GM12878 (cell line): Measurements from ENCODE around the gene SLC25A11. TPM values are rescaled to one million over a fixed set of nuclear protein-coding genes. Genes with fewer than 3 reads are reported as not detected.

Source experiments
- ATF7 ChIP-seq: fragments of 450-650 bp; IDR thresholded peaks from 2 replicates; pipeline ENCODE4 v1.6.1; 2016; ENCODE audit warnings: low read depth, mild to moderate bottlenecking
- CREM ChIP-seq: IDR thresholded peaks from 2 replicates; pipeline ENCODE4 v1.6.1; 2014; ENCODE audit warnings: antibody characterized with exemption, low read depth
- DPF2 ChIP-seq: fragments of 450-650 bp; IDR thresholded peaks from 2 replicates; pipeline ENCODE4 v1.6.1; 2017; ENCODE audit warnings: mild to moderate bottlenecking
- EED ChIP-seq: sonication (generic); IDR thresholded peaks from 2 replicates; pipeline ENCODE4 v1.6.1; 2016; ENCODE audit warnings: antibody characterized with exemption, low read depth
- EGR1 ChIP-seq, 2 experiments: IDR thresholded peaks; 1 replicate in 1 of 2; 2 replicates in 1 of 2; pipeline ENCODE4 v1.6.1; 2011 to 2012; ENCODE audit warnings: low read depth in 2 of 2, low read length in 2 of 2, borderline replicate concordance in 1 of 2, mild to moderate bottlenecking in 1 of 2, moderate library complexity in 1 of 2
- EP300 ChIP-seq, 2 experiments: fragments of 150-350 bp in 1 of 2; IDR thresholded peaks; 2 replicates each; pipeline ENCODE4 v1.6.1; 2011 to 2012; ENCODE audit warnings: low read depth in 2 of 2, low read length in 2 of 2, borderline replicate concordance in 1 of 2, improper control_type of control experiment in 1 of 2, inconsistent platforms in 1 of 2; ENCODE audit not compliant: control insufficient read depth in 1 of 2
- ESRRA ChIP-seq: IDR thresholded peaks from 2 replicates; pipeline ENCODE4 v1.6.1; 2012; ENCODE audit warnings: mild to moderate bottlenecking, low read length, improper control_type of control experiment
- GABPA ChIP-seq: IDR thresholded peaks from 2 replicates; pipeline ENCODE4 v1.6.1; 2014; ENCODE audit warnings: antibody characterized with exemption, low read depth, mild to moderate bottlenecking, inconsistent platforms
- GATAD2B ChIP-seq: fragments of 450-650 bp; conservative IDR thresholded peaks from 2 replicates; pipeline ENCODE4 v1.6.1; 2017; ENCODE audit warnings: low read depth, mild to moderate bottlenecking, moderate library complexity
- IKZF1 ChIP-seq: fragments of 450-650 bp; conservative IDR thresholded peaks from 2 replicates; pipeline ENCODE4 v1.6.1; 2017; ENCODE audit warnings: antibody characterized with exemption, mild to moderate bottlenecking
- IKZF2 ChIP-seq, 2 experiments: fragments of 450-650 bp; IDR thresholded peaks; 2 replicates each; pipeline ENCODE4 v1.6.1; 2017; ENCODE audit warnings: mild to moderate bottlenecking in 2 of 2, moderate library complexity in 2 of 2
- IRF4 ChIP-seq: IDR thresholded peaks from 2 replicates; pipeline ENCODE4 v1.6.1; 2011; ENCODE audit warnings: low read depth, low read length
- JUND ChIP-seq: IDR thresholded peaks from 2 replicates; pipeline ENCODE4 v1.6.1; 2012; ENCODE audit warnings: low read depth, mild to moderate bottlenecking, low read length, improper control_type of control experiment, moderate library complexity
- MEF2A ChIP-seq: IDR thresholded peaks from 2 replicates; pipeline ENCODE4 v1.6.1; 2011; ENCODE audit warnings: low read depth, mild to moderate bottlenecking, low read length, moderate library complexity; ENCODE audit not compliant: insufficient read depth
- MEF2B ChIP-seq: fragments of 450-650 bp; IDR thresholded peaks from 2 replicates; pipeline ENCODE4 v1.6.1; 2018; ENCODE audit warnings: mild to moderate bottlenecking, moderate library complexity; ENCODE audit not compliant: partially characterized antibody, poor library complexity, severe bottlenecking
- NFIC ChIP-seq: IDR thresholded peaks from 2 replicates; pipeline ENCODE4 v1.6.1; 2012; ENCODE audit warnings: low read depth, mild to moderate bottlenecking, inconsistent platforms, low read length, moderate library complexity
- NR2F1 ChIP-seq: fragments of 450-650 bp; conservative IDR thresholded peaks from 2 replicates; pipeline ENCODE4 v1.6.1; 2017; ENCODE audit warnings: mild to moderate bottlenecking
- POLR2A ChIP-seq: IDR thresholded peaks from 2 replicates; pipeline ENCODE4 v1.6.1; 2011; ENCODE audit warnings: low read depth, mild to moderate bottlenecking, low read length
- POLR2AphosphoS5 ChIP-seq: IDR thresholded peaks from 2 replicates; pipeline ENCODE4 v1.6.1; 2011; ENCODE audit warnings: mild to moderate bottlenecking, low read length, inconsistent platforms
- POU2F2 ChIP-seq: IDR thresholded peaks from 3 replicates; pipeline ENCODE4 v1.6.1; 2011; ENCODE audit warnings: low read depth, mild to moderate bottlenecking, low read length, borderline replicate concordance
- RB1 ChIP-seq: fragments of 450-650 bp; formaldehyde crosslinking; IDR thresholded peaks from 2 replicates; pipeline ENCODE4 v1.6.1; 2017; ENCODE audit warnings: mild to moderate bottlenecking, borderline replicate concordance
- RELA ChIP-seq: fragments of 450-650 bp; IDR thresholded peaks from 2 replicates; pipeline ENCODE4 v1.8.0; 2014; ENCODE audit warnings: borderline replicate concordance; ENCODE audit not compliant: partially characterized antibody
- RFX5 ChIP-seq: IDR thresholded peaks from 2 replicates; pipeline ENCODE4 v1.6.1; 2011; ENCODE audit warnings: low read depth, low read length, improper control_type of control experiment
- SMARCA5 ChIP-seq: fragments of 450-650 bp; IDR thresholded peaks from 2 replicates; pipeline ENCODE4 v1.6.1; 2017; ENCODE audit warnings: mild to moderate bottlenecking
- TAF1 ChIP-seq: IDR thresholded peaks from 2 replicates; pipeline ENCODE4 v1.6.1; 2011; ENCODE audit warnings: mild to moderate bottlenecking, low read depth, low read length, borderline replicate concordance
- TCF12 ChIP-seq: IDR thresholded peaks from 2 replicates; pipeline ENCODE4 v1.6.1; 2011; ENCODE audit warnings: low read depth, mild to moderate bottlenecking, low read length
- ZBED1 ChIP-seq: IDR thresholded peaks from 2 replicates; pipeline ENCODE4 v1.6.1; 2016; ENCODE audit warnings: borderline replicate concordance
- ZNF217 ChIP-seq: fragments of 450-650 bp; IDR thresholded peaks from 2 replicates; pipeline ENCODE4 v1.6.1; 2017; ENCODE audit warnings: antibody characterized with exemption, mild to moderate bottlenecking
- polyA plus RNA-seq, 11 experiments: library from polyadenylated mRNA; depleted of rRNA in 4 of 11; unstranded in 6 of 11; stranded (reverse) in 5 of 11; fragments of >200 nt; fragmentation: Nextera tagmentation in 4 of 11; fragmentation: Illumina TruSeq in 1 of 11; extraction: Ambion mirVana in 4 of 11; extraction: Trizol in 1 of 11; gene quantifications; 1 replicate in 1 of 11; 2 replicates in 10 of 11; pipeline versions ENCODE4 v1.2.1 to v1.2.3, GENCODE V29; 2011 to 2016; ENCODE audit warnings: inconsistent platforms in 2 of 11, missing spikeins in 2 of 11, low read depth in 1 of 11
- total RNA-seq, 4 experiments: library from RNA; depleted of rRNA in 3 of 4; stranded (reverse); fragments of >200 nt in 3 of 4; fragmentation: Illumina TruSeq in 1 of 4; extraction: Trizol in 1 of 4; gene quantifications; 2 replicates each; pipeline versions ENCODE4 v1.2.1 to v1.2.3, GENCODE V29; 2013 to 2021
- TF ChIP-seq, protein P1 (sequence below): fragments of 450-650 bp; IDR thresholded peaks from 2 replicates; pipeline ENCODE4 v1.6.1; 2017; ENCODE audit warnings: borderline replicate concordance

The SLC25A11 gene
- total and polyA plus RNA-seq, 10 of the 15 experiments (the other 5 are each of a cell fraction or from before 2014, with no cell fraction given) = 5.8 to 142 (median 65.0) TPM

DNA sequence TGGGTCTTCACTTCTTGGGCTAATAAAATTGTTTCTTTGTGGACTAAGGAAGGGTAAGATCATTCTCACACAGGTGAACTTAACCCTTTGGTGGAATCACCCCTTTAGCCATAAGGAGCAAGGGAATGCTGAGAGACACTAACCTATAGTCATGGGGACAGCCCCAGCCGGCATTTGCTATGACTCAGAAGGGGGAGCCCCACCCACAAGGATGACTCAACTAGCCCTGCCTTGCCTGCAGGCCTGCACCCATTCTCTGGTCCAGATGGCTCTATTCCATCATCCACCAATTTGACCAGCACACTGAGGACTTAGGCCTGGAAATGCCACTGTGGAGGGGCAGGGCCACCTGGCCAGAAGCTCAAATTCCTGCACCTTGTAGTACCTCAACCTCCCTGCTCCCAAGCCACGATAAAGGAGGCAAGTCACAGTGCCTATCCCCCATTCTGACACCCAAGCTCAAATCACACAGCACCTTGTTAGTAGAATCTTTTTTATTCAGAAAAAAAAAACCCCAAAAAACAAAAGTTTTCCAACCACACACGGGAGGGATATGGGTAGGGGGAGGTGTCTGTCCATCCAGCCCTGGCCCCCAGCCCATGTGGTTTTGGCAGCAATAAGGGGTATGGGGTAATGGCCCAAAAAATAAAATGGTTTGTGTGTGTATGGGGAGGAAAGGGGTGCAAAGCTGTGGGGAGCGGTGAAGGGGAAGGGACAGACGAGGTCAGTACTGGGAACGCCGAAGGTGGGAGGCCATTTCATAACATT is 5.5 kb upstream of the SLC25A11 start (continued):
- TF ChIP-seq EP300 (IDR thresholded peaks at IDR 0.05; ENCODE audit: borderline replicate concordance in 1 of 2, control insufficient read depth in 1 of 2, low read depth in 2 of 2, low read length in 2 of 2) (peak in 1 of 2 experiments; percentile 74; a peak in 1 of 4 replicates), ESRRA (no peak), IKZF1 (peak; percentile 90), CREM (peak; percentile 86), RELA (peak; percentile 83), EGR1 (IDR thresholded peaks at IDR 0.05; ENCODE audit: borderline replicate concordance in 1 of 2, low read depth in 2 of 2, low read length in 2 of 2) (peak in 1 of 2 experiments; percentile 21; a peak in 1 of 3 replicates), IKZF2 (IDR thresholded peaks at IDR 0.05) (peak; percentile 80 to 91), TAF1 (peak; percentile 67; the same call in 1 of the 2 replicates), JUND (peak; percentile 90), DPF2 (peak; percentile 97), POU2F2 (peak; percentile 58; the same call in 2 of the 3 replicates), GATAD2B (peak; percentile 58), RFX5 (no peak), NR2F1 (no peak), MEF2B (peak; percentile 16), ZNF217 (no peak), SMARCA5 (peak; percentile 70; the same call in 1 of the 2 replicates), EED (peak; percentile 87), POLR2AphosphoS5 (peak; percentile 87), IRF4 (peak; percentile 87), RB1 (no peak), TCF12 (peak; percentile 84), POLR2A (peak; percentile 79), ATF7 (peak; percentile 72), ZBED1 (peak; percentile 94), MEF2A (0 out of 2 replicates have a peak, but pooled peaks have one; percentile 43), GABPA (no peak), NFIC (no peak)
- TF ChIP-seq, protein P1, sequence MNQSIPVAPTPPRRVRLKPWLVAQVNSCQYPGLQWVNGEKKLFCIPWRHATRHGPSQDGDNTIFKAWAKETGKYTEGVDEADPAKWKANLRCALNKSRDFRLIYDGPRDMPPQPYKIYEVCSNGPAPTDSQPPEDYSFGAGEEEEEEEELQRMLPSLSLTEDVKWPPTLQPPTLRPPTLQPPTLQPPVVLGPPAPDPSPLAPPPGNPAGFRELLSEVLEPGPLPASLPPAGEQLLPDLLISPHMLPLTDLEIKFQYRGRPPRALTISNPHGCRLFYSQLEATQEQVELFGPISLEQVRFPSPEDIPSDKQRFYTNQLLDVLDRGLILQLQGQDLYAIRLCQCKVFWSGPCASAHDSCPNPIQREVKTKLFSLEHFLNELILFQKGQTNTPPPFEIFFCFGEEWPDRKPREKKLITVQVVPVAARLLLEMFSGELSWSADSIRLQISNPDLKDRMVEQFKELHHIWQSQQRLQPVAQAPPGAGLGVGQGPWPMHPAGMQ = no peak
